SH-SY5Y (cell line): Measurements from ENCODE around the gene KRT3.

Source experiments
- GATA2 ChIP-seq: IDR thresholded peaks from 2 replicates; pipeline ENCODE4 v1.6.1; 2011; ENCODE audit warnings: mild to moderate bottlenecking, low read depth, low read length
- GATA3 ChIP-seq: IDR thresholded peaks from 2 replicates; pipeline ENCODE4 v1.6.1; 2011; ENCODE audit warnings: low read depth, mild to moderate bottlenecking, low read length, moderate library complexity

Gene KRT3

GRCh38 chr12:52763036-52763659, 32.8 kb downstream of the KRT3 start:
- TF ChIP-seq GATA3 (no peak), GATA2 (no peak)

GRCh38 chr12:52761802-52762201, 34.1 kb downstream of the KRT3 start:
- TF ChIP-seq GATA3 (no peak), GATA2 (no peak)

- TF ChIP-seq GATA3 = no peak
- no peak for TF ChIP-seq GATA2
Observed at GRCh38 chr12:52760623-52761022, 35.3 kb downstream of the KRT3 start.

- TF ChIP-seq GATA3 (no peak), GATA2 (no peak)
Observed at GRCh38 chr12:52759695-52760094, 36.2 kb downstream of the KRT3 start.

GRCh38 chr12:52759218-52759617, 36.7 kb downstream of the KRT3 start:
- no peak for TF ChIP-seq GATA3
- no peak for TF ChIP-seq GATA2

GRCh38 chr12:52757449-52758176, 38.3 kb downstream of the KRT3 start:
- no peak for TF ChIP-seq GATA2

- no peak for TF ChIP-seq GATA2
- no peak for TF ChIP-seq GATA3
Observed at GRCh38 chr12:52756281-52756960, 39.5 kb downstream of the KRT3 start.

- no peak for TF ChIP-seq GATA2
- no peak for TF ChIP-seq GATA3
Observed at GRCh38 chr12:52755533-52755932, 40.4 kb downstream of the KRT3 start.

- TF ChIP-seq GATA2 (no peak), GATA3 (no peak)
Observed at GRCh38 chr12:52754135-52754534, 41.8 kb downstream of the KRT3 start.

GRCh38 chr12:52753283-52753682, 42.6 kb downstream of the KRT3 start:
- no peak for TF ChIP-seq GATA3
- no peak for TF ChIP-seq GATA2

GRCh38 chr12:52752516-52752915, 43.4 kb downstream of the KRT3 start:
- TF ChIP-seq GATA3 (no peak), GATA2 (no peak)

- TF ChIP-seq GATA2 = no peak
- no peak for TF ChIP-seq GATA3
Observed at GRCh38 chr12:52751795-52752194, 44.1 kb downstream of the KRT3 start.

GRCh38 chr12:52749827-52750226, 46.1 kb downstream of the KRT3 start:
- TF ChIP-seq GATA3 = no peak
- TF ChIP-seq GATA2 = no peak

GRCh38 chr12:52748578-52748977, 47.3 kb downstream of the KRT3 start:
- TF ChIP-seq GATA2 (no peak), GATA3 (no peak)

- no peak for TF ChIP-seq GATA2
- no peak for TF ChIP-seq GATA3
Observed at GRCh38 chr12:52745554-52745953, 50.4 kb downstream of the KRT3 start.
